ENCODE data around the gene GRIPAP1.

- TF ChIP-seq POLR2A (IDR thresholded peaks at IDR 0.05; ENCODE audit: extremely low read depth, insufficient read length) (no peak), CTCF (IDR thresholded peaks at IDR 0.05; ENCODE audit: low read depth, low read length) (no peak), MYC (IDR thresholded peaks at IDR 0.05; ENCODE audit: low read depth, low read length) (no peak)
Observed at GRCh38 chrX:48989483-48989882, 12.6 kb downstream of the GRIPAP1 start.
